Measurements from ENCODE around the gene ABLIM2. TPM values are rescaled to one million over a fixed set of nuclear protein-coding genes. Genes with fewer than 3 reads are reported as not detected.

ABLIM2 gene
- total RNA-seq, 1 experiment from 2014 or later, result 2.7 TPM

DNA sequence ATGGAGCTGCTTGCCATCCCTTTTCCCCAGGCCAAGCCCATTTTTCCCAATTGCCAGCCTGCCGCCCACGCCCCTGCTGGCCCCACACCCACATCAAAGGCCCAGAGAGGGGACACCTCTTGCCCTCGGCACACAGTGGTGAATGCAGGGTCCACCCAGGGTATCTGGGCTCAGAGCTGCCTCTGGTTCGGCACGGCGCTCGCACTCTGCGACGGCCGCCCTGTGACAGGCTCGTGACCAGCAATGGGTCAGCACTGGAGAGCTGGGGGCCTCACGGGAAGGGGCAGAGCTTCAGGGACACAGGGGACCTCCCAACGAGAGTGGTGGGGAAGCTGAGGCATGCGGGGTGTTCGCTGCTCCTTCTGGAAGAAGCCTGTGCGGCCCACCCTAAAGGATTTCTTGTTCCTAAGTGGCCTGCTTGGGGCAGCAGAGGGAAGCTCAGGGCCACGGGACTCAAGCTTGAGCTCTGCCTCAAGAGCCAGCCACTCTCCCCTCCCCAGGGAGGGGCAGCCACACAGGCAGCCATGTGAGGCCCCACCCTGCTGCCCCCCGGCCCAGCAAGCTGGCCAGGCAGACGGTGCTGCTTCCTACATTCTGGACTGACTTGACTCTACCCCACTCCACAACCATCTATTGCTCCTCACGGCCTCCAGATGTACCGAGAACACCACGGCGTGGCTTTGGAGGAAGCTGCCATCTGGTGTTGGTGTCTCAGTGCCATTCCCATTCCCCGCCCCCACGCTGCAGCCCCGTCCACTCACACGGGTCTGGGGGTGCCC lies 73.7 kb downstream of the ABLIM2 start:
- ChIA-PET CTCF (no interaction called here), POLR2A (ENCODE audit: low non-redundant PET) (no interaction called here)
- no peak for DNase-seq (ENCODE audit: low spot score)
- no peaks in the 10 kb centered on the region for H3K36me3 ChIP-seq (ENCODE audit: insufficient read depth, low read length, poor library complexity, severe bottlenecking)
- no peak overlapping the region for H3K27ac ChIP-seq (ENCODE audit: low read depth, low read length, poor library complexity, severe bottlenecking)
- peaks cover 17% of the 10 kb centered on the region for H3K4me1 ChIP-seq (ENCODE audit: insufficient read depth, low read length, poor library complexity, severe bottlenecking)
- H3K4me3 ChIP-seq (ENCODE audit: low read depth, low read length, poor library complexity, severe bottlenecking), result no peak overlapping the region
- H3K9me3 ChIP-seq (ENCODE audit: low read depth, low read length, poor library complexity, severe bottlenecking), result no peaks in the 10 kb centered on the region
- intact Hi-C loops (cut with micrococcal nuclease; ENCODE audit: unreplicated experiment), result no loop called here
- H3K27me3 ChIP-seq (replicated peaks; ENCODE audit: insufficient read depth, low read depth, low read length, poor library complexity), result no peaks in the 10 kb centered on the region
- TF ChIP-seq EZH2 (IDR thresholded peaks at IDR 0.05; ENCODE audit: borderline replicate concordance, low read depth, low read length, poor library complexity, severe bottlenecking) (no peak), CTCF (conservative IDR thresholded peaks at IDR 0.05; ENCODE audit: low read depth, low read length) (no peak)
- BruUV-seq (replicated peaks), result no TSS peak

- H3K4me1 ChIP-seq (ENCODE audit: insufficient read depth, low read length, poor library complexity, severe bottlenecking), result peaks cover 25% of the 10 kb centered on the region
- H3K36me3 ChIP-seq (ENCODE audit: insufficient read depth, low read length, poor library complexity, severe bottlenecking), result no peaks in the 10 kb centered on the region
- ChIA-PET CTCF (no interaction called here), POLR2A (ENCODE audit: low non-redundant PET) (no interaction called here)
- DNase-seq (ENCODE audit: low spot score), result no peak
- no peaks in the 10 kb centered on the region for H3K9me3 ChIP-seq (ENCODE audit: low read depth, low read length, poor library complexity, severe bottlenecking)
- H3K4me3 ChIP-seq (ENCODE audit: low read depth, low read length, poor library complexity, severe bottlenecking), result no peak overlapping the region
- BruUV-seq (replicated peaks), result no TSS peak
- TF ChIP-seq CTCF (conservative IDR thresholded peaks at IDR 0.05; ENCODE audit: low read depth, low read length) (no peak), EZH2 (IDR thresholded peaks at IDR 0.05; ENCODE audit: borderline replicate concordance, low read depth, low read length, poor library complexity, severe bottlenecking) (no peak)
- no peak overlapping the region for H3K27ac ChIP-seq (ENCODE audit: low read depth, low read length, poor library complexity, severe bottlenecking)
- intact Hi-C loops (cut with micrococcal nuclease; ENCODE audit: unreplicated experiment), result no loop called here
- no peaks in the 10 kb centered on the region for H3K27me3 ChIP-seq (replicated peaks; ENCODE audit: insufficient read depth, low read depth, low read length, poor library complexity)
These were observed 74.5 kb downstream of the ABLIM2 start for GRCh38 chr4:8084031-8084660.

- Histone ChIP-seq H3K27me3 (replicated peaks; ENCODE audit: insufficient read depth, low read depth, low read length, poor library complexity) (no peaks in the 10 kb centered on the region), H3K4me3 (ENCODE audit: low read depth, low read length, poor library complexity, severe bottlenecking) (no peak overlapping the region), H3K36me3 (ENCODE audit: insufficient read depth, low read length, poor library complexity, severe bottlenecking) (no peaks in the 10 kb centered on the region), H3K27ac (ENCODE audit: low read depth, low read length, poor library complexity, severe bottlenecking) (no peak overlapping the region), H3K9me3 (ENCODE audit: low read depth, low read length, poor library complexity, severe bottlenecking) (no peaks in the 10 kb centered on the region), H3K4me1 (ENCODE audit: insufficient read depth, low read length, poor library complexity, severe bottlenecking) (peaks cover 28% of the 10 kb centered on the region)
- ChIA-PET CTCF (no interaction called here), POLR2A (ENCODE audit: low non-redundant PET) (no interaction called here)
- TF ChIP-seq EZH2 (IDR thresholded peaks at IDR 0.05; ENCODE audit: borderline replicate concordance, low read depth, low read length, poor library complexity, severe bottlenecking), result no peak
- no peak for TF ChIP-seq CTCF (conservative IDR thresholded peaks at IDR 0.05; ENCODE audit: low read depth, low read length)
- no TSS peak for BruUV-seq (replicated peaks)
- intact Hi-C loops (cut with micrococcal nuclease; ENCODE audit: unreplicated experiment), result no loop called here
- no peak for DNase-seq (ENCODE audit: low spot score)
These were observed 75.4 kb downstream of the ABLIM2 start for GRCh38 chr4:8083086-8083825.
